Ishikawa (cell line): ENCODE results near the gene ADCY7.

Source experiments
- CEBPB ChIP-seq: IDR thresholded peaks from 2 replicates; pipeline ENCODE4 v1.6.1; 2012
- CREB1 ChIP-seq: IDR thresholded peaks from 2 replicates; pipeline ENCODE4 v1.6.1; 2012; ENCODE audit warnings: low read depth
- EGR1 ChIP-seq: IDR thresholded peaks from 2 replicates; pipeline ENCODE4 v1.6.1; 2012
- EP300 ChIP-seq: IDR thresholded peaks from 2 replicates; pipeline ENCODE4 v1.6.1; 2012; ENCODE audit warnings: borderline replicate concordance
- FOXM1 ChIP-seq: IDR thresholded peaks from 2 replicates; pipeline ENCODE4 v1.6.1; 2012; ENCODE audit warnings: low read depth, borderline replicate concordance
- MAX ChIP-seq: IDR thresholded peaks from 2 replicates; pipeline ENCODE4 v1.6.1; 2012
- NFIC ChIP-seq: IDR thresholded peaks from 2 replicates; pipeline ENCODE4 v1.6.1; 2012
- RAD21 ChIP-seq: IDR thresholded peaks from 2 replicates; pipeline ENCODE4 v1.6.1; 2012; ENCODE audit warnings: low read depth
- REST ChIP-seq: IDR thresholded peaks from 2 replicates; pipeline ENCODE4 v1.6.1; 2012; ENCODE audit warnings: low read depth, mild to moderate bottlenecking
- TAF1 ChIP-seq: IDR thresholded peaks from 2 replicates; pipeline ENCODE4 v1.6.1; 2012; ENCODE audit warnings: low read depth, mild to moderate bottlenecking
- TCF12 ChIP-seq: IDR thresholded peaks from 2 replicates; pipeline ENCODE4 v1.6.1; 2012; ENCODE audit warnings: low read depth
- TEAD4 ChIP-seq: IDR thresholded peaks from 2 replicates; pipeline ENCODE4 v1.6.1; 2012
- USF1 ChIP-seq: IDR thresholded peaks from 2 replicates; pipeline ENCODE4 v1.6.1; 2012
- YY1 ChIP-seq: IDR thresholded peaks from 2 replicates; pipeline ENCODE4 v1.6.1; 2012; ENCODE audit warnings: low read depth
- ZBTB7A ChIP-seq: IDR thresholded peaks from 2 replicates; pipeline ENCODE4 v1.6.1; 2012; ENCODE audit warnings: low read depth

Gene ADCY7

GRCh38 chr16:50293041-50293783 is 26.9 kb downstream of the ADCY7 start:
- no peak for TF ChIP-seq EP300
- TF ChIP-seq ZBTB7A, result no peak
- no peak for TF ChIP-seq NFIC
- TF ChIP-seq TEAD4, result no peak
- TF ChIP-seq YY1, result no peak
- no peak for TF ChIP-seq MAX
- no peak for TF ChIP-seq CEBPB
- no peak for TF ChIP-seq RAD21
- no peak for TF ChIP-seq TAF1
- TF ChIP-seq FOXM1, result no peak
- no peak for TF ChIP-seq USF1

- TF ChIP-seq TCF12 (no peak), YY1 (no peak), ZBTB7A (no peak), CEBPB (no peak), USF1 (no peak), EGR1 (no peak), NFIC (no peak), REST (no peak), MAX (no peak), FOXM1 (no peak), EP300 (no peak), TAF1 (no peak), CREB1 (no peak), RAD21 (no peak), TEAD4 (no peak)
Observed at GRCh38 chr16:50293994-50294855, 27.9 kb downstream of the ADCY7 start.

- TF ChIP-seq EP300 (no peak), TEAD4 (no peak), RAD21 (no peak), USF1 (no peak), YY1 (no peak)
Observed at GRCh38 chr16:50294955-50295354, 28.6 kb downstream of the ADCY7 start.

- no peak for TF ChIP-seq YY1
- no peak for TF ChIP-seq TCF12
- TF ChIP-seq EGR1, result no peak
- no peak for TF ChIP-seq FOXM1
- TF ChIP-seq TEAD4, result no peak
- TF ChIP-seq REST, result no peak
- no peak for TF ChIP-seq ZBTB7A
- TF ChIP-seq TAF1, result no peak
- no peak for TF ChIP-seq EP300
- no peak for TF ChIP-seq CREB1
- no peak for TF ChIP-seq MAX
- TF ChIP-seq USF1, result no peak
- TF ChIP-seq CEBPB, result no peak
- TF ChIP-seq RAD21, result no peak
- no peak for TF ChIP-seq NFIC
Observed at GRCh38 chr16:50295541-50296132, 29.3 kb downstream of the ADCY7 start.
